DMS 273 (cell line): ENCODE measurements around the gene GEMIN7.
A peak's percentile ranks its signal among the peaks of the same experiment; 100 is the strongest.

ENCODE experiments used
- DNase-seq: peaks from one replicate; lab custom pipeline; 2025; ENCODE audit not compliant: unreplicated experiment; lab: John Stamatoyannopoulos, UW

The GEMIN7 gene

DNA sequence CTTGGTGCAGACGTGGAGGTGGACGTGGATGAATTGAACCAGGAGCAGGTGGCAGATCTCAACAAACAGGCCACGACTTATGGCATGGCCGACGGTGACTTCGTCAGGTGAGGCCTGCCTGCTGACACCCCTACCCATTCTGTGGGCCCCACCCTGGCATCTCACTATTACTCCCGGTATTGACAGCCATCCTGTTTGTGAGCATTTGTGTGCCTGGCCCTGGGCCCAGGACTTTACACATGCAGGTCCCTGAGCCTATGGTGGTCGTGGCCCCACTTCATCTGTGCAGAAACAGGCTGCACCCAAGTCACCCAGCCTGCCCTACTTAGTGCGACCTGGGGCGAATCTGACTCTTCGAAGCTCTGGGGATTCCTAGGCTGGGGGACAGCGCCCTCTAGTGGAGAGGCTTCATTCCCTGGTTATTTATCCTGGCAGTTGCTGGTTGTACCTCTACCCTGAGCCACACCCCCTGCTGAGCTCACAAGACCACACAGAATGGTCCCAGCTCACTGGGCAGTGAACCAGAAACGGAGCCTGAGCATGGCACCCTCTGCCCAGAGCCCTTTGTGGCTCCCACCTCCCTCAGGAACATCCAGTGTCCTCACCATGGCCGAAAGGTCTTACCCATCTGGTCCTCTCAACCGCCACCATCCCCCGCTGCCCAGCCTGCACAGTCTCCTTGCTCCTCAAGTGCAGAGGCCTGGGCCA is 19.6 kb upstream of the GEMIN7 start:
- peak; percentile 88 for DNase-seq

DNA sequence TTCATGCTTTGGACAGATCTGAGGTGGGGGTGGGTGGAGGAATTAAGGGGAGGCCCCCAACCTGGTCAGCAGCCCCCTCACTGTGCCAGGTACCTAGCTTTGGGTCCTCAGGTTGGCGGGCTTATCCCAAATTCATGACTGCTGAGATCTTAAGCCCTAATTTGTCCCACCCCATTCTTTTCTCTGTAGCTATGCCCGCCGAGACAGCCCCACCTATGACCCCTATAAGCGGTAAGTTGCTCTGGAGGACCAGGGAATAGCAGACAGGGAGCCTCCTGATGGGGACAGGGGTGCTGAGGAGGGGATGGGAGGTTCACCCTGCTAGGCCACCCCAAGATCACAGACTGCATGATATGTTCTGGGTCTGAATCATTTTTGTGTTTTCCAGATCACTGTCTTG is 17.1 kb upstream of the GEMIN7 start:
- DNase-seq, result no peak

DNA sequence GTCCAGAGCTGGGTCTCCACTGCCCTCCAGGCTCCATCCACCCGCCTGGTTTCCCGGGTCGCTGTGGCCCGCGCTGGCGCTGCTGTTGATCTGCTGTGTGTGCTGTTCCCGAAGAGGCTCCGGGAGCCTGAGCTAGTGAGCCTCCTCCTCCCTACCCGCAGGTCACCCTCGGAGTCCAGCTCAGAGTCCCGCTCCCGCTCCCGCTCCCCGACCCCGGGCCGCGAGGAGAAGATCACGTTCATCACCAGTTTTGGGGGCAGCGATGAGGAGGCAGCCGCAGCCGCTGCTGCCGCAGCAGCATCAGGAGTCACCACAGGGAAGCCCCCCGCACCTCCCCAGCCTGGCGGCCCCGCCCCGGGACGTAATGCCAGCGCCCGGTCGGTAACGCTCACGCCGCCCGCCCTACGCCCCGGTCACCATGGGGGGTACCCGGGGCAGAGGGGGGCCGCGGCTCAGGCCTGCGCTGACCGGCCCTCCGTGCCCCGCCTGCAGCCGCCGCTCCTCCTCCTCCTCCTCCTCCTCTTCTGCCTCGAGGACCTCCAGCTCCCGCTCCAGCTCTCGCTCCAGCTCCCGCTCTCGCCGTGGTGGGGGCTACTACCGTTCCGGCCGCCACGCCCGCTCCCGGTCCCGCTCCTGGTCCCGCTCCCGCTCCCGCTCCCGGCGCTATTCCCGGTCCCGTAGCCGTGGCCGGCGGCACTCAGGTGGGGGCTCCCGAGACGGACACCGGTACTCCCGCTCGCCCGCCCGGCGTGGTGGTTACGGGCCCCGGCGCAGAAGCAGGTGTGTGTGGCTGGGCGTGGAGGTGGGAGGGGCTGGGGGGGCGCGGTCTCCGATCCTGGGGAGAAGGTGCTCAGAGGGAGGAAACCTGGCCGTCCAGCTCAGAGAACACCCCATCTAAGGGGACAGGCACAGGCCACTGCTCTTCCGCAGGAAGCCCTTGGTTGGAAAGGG is 14.9 kb upstream of the GEMIN7 start:
- DNase-seq, result no peak

DNA sequence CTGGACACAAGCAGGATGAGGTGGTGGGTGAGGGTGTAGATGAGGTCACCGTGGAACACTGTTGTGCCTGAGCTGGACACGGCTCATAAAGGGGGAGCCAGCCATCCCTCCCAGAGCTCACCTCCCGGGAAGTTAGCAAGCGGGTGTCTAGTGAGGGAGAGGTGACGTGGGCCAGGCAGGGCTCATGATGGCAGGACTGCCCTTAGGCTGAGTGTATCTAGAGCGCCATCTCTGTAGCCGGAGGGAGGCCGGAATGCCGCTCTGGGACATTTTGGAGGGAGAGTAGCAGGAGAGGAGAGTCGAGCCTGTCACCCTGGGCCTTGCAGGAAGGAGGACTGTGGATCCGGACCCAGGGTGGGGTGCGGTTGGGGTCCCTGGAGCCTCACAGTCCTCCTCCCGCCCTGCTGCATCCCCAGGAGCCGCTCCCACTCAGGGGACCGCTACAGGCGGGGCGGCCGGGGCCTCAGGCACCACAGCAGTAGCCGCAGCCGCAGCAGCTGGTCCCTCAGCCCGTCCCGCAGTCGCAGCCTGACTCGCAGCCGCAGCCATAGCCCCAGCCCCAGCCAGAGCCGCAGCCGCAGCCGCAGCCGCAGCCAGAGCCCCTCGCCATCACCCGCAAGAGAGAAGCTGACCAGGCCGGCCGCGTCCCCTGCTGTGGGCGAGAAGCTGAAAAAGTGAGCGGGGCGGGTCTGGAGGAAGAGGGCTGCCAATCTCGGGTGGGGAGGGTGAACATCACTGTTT is 12.0 kb upstream of the GEMIN7 start:
- DNase-seq, result no peak

DNA sequence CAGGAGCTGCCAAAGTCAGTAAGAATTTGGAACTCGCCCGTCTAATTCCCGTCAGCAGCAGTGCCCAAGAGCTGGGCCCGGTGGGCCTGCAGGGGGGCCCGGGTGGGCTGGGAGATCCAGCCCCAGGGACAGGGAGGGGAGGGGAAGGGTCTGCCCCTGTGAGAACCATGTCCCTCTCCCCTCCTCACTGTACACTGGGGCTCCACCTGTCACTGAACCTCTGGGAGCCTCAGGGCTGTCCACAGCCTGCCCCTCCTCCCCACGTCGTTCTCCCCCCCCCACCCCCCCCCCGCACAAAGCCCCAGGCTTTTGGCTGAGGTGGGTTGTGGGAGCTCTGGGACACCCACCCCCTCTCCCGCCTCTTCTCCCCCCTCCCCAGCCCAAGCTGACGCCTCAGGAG is 11.0 kb upstream of the GEMIN7 start:
- DNase-seq, result no peak

DNA sequence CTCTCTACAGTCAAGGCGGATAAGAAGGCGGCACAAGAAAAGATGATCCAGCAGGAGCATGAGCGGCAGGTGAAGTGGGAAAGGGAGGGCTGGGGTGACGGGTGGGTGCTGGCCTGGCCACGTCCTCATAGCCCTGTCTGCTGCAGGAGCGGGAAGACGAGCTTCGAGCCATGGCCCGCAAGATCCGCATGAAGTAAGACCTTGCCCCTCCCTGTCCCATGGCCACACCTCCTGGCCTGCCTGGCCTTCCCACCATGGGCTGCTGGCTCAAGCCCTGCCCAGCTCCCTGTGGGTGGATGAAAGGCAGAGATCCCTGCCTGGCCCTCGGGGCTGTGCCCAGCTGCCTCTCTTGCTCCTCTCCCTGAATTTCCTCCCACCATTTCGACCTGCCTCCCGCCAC is 10.0 kb upstream of the GEMIN7 start:
- peak; percentile 57 for DNase-seq

DNA sequence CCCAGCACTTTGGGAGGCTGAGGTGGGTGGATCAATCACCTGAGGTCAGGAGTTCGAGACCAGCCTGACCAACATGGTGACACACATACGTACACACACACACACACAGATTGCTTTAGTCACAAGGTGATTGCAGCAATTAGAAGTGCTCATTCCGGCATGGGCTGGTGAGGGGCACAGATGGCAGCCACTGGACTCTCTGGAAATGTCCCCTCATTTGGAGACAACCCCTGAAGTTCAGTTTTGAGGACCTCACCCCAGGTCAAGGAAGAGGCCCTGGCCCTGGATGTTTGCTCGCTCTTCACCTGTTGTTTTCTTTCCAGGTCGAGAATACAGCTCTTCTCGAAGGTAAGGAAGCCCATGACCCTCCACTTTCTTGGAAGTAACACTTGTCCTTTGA is 8.8 kb upstream of the GEMIN7 start:
- DNase-seq, result no peak

DNA sequence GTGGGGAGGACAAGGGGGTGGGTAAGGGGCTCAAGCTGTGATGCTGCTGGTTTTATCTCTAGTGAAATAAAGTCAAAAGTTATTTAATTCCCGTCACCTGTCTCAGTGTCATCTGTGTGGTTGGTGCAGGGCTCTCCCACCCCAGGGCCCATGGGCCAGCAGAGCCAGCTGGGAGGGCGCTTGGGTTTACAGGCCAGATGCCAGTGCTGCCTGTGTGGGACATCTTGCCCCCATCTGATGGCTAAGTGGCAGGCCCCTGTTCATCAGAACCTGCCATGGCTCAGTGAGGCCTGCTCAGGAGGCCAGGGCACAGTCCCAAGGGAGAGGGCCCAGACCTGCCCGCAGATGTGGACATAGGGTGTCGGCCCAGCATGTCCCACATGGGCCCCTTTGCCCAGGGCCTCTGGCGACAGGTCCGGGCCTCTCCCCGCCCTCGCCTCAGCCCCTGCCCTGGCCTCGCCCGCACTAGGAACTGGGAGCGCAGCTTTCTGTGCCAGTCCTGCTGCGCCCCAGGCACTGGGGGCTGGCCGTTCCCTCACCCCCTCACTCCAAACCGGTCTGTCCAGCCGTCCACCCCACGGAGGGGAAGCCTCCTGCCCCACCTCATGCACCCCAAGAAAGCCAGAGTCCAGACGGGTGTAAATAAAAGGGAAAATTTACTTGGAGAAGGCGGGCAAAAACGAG is 8.1 kb upstream of the GEMIN7 start:
- DNase-seq, result peak; percentile 33

DNA sequence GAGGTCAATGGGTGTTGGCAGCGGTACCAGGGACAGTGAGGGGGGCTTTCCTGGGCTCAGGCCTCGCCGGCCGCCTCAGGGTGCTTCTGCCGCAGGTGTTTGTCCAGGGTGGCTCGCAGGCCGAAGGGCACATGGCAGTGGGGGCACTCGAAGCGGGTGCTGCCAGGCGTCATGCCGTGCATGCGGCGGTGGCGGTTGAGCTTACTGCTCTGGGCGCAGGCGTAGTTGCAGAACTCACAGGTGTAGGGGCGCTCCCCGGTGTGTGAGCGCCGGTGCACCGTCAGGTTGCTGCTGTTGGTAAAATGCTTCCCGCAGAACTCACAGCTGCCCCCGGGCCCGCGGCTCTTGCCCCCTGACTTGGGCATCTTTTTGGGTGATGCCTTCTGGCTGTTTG is 7.5 kb upstream of the GEMIN7 start:
- DNase-seq, result no peak

DNA sequence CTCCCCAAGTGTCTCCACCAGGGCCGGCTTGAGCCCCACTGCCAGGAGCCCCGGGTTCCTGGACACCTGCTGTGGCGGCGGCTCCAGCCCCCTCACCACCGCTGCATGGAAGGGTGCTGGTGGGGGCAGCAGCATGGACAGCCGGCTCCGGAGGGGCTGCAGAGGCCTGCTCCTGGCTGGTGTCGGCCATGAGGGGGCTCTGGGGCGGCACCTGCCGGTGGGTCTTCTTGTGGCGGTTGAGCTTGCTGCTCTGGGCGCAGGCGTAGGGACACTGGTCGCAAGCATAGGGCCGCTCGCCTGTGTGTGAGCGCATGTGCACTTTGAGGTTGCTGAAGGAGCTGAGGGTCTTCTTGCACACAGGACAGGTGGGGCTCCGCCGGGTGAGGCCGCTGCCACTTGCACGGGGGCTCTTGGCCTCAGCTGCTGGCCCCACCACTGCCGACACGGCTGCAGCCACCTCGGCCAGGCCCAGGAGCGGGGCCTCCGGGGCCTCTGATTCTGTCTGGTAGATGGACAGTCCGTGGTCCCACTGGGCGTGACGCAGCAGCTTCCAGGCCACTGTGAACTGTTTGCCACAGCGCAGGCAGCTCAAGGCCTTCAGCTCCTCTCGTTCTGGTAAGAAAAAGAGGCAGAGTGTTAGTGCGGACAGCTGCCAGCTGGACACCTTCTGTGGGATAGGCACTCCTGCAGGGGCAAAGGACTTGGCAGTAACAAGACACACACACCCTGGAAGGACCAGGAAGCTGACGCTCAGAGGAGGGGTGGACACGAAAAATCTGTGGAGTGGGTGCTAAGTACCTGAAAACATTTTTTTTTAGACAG is 6.9 kb upstream of the GEMIN7 start:
- DNase-seq, result no peak

DNA sequence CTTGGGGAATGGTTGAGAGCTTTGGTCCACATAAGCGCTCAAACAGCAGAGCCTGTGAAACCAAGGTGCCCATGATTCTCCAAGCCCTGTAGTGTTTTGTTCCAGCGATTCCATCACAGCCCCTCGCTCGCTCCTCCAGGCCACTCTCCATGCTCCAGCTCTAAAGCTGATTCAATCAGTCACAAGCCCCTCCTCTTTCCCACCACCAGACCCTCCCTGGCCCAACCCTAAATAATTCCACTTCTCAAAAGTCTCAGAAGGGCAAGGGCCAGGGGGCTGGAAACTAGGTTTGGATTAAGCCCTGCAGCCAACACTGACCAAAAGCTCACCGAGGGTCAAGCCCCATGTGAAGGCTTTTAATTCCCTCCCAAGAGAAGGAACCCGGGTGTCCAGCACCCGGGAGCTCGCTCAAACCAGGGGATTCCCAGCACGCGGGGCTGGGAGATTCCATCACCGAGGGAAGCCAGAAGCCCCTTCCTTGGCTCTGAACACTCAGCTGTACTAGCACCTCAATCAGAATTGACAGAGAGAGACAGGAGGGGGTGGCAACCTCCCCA is 4.2 kb upstream of the GEMIN7 start:
- DNase-seq, result no peak

DNA sequence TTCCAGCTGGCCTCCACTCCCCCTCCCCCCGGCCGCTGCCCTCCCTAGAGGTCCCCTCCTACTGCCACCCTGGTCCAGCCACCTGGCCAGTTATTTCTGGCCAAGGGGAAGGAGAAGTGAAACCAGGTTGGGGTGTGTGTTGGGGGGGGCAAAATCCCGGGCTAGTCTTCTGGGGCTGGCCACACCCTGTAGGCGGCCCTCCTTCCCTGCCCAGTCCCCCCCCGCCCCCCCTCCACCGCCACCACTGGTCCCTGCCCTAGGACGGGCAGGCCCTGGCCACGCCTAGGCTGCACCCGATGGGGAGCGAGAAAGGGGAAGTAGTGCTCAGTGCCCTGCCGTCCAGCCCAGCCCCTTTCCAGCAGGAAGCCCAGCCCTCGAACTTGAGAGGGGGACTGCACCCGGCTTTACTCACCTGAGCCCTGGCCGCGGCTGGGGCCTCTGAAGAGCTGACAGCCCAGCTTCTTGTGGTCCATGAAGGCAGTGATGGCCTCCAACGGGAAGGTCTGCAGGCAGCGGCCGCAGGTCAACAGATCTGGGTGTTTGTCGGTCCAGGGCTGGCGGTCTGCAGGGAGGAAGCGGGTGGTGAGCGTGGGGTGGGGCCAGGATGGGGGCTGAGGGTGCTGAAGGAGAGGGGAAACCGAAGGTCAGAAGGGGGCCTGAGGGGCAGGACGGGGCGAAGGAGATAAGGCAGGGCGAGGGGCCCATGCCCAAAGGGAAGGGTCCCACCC is 3.6 kb upstream of the GEMIN7 start:
- peak; percentile 94 for DNase-seq

DNA sequence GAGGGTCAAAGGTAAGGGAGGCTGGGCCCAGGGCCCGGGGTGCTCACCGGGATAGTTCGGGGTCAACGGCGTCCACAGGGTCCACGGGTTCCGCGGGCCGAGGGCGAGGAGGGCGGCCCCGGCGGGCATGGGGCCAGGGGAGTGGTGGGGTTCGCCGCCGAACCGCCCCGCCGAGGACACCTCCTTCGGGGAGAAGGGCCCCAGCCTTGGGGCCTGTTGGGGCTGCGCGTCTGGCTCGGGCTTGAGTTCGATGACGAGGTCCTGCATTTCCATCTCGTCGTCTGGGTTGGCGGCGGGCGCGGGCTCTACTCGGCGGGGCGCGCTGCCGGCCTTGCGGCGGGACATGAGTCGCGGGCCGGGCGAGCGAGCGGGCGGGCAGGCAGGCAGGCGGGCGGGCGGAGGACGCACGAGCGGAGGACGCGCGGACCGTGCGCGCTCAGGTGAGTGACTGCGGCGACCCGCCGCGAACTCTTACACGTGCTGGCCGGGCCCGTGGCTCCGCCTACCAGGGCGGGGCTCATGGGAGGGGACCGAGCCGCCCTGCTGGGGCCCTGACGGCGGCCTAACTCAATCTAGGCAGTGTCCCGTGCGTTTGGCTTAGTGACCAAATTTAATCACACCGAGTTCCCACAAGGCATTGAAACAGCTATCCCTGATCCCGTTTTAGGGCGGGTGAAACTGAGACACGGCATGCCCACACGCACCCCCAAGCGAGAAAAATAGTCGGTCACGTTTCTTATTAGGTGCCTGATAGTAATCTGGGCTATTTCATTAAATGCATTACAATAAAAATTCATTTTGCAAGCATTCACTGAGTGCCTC is 2.8 kb upstream of the GEMIN7 start, which contains the start of gene ZNF296:
TSS of gene ZNF296 (minus strand) at position 450 of the 822 bp plus-strand sequence. CDS start at position 345, 105 bp downstream.
- DNase-seq, result peak; percentile 94

DNA sequence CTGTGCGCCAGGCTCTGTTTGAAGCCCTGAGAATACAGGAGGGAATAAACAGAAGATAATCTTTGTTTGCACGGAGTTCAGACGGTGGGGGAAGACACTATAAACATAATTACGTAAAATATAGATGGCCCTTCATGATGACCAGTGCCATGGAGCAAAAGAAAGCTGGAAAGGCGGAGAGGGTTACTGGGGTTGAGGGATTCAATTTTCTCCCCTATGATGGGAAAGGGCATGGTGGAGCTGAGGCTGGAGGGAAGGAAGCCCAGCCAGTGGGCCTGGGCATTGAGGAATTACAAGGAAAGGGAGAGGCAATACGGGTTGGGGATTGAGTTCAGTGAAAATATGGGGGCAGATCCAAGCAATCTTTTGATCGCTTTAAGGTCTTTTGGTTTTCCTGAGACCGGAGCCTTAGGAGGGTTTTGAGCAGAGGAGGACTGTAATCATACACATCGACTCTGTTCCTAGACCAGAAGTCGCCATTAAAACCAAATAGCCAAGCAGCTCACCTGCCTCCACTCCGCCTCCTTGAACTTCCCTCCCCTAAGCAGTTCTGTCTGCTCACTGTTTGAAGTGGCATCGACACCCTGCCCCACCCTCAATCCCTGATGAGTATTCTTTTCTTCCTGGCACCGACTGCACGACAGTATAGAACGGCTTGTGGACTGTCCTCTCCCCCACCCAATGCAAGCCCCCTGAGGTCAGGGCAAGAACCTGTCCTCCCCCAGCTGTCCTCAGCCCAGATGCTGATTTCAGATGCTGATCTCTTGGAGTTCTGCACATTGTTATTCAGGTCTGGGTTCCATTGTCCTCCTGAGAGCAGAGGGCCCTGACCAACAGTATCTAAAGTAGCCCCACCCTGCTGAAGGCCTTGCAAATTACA is 2.0 kb upstream of the GEMIN7 start:
- peak; percentile 63 for DNase-seq

DNA sequence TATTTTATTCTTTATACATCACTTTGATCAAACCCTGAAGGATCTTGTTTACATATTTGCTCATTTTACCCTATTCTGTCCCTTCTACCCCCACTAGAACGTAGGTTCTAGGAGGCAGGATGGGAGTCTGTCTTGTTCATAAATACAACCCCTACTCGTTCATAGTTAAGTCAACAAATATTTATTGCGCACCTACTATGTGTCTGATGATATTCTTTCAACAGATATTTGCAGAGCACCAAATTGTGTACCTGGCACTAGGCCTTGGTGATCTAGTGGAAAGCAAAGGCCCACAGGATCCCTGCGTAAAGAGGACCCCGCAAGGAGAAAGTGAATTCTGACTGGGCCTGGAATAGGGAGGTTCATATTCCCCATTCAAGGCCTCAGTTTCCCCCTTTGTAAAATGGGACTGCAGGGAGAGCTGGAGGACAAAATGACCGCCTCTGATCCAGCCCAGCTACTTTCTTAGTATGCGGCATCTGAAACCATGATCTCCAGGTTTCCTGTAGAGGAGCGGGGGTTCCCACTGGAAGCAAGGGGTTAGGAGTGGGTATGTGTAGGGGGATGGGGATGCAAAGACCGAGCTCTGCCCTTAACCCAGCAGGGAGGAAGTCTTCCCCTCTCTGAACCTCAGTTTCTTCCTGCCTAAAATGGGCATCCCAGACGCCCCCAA is 534 bp upstream of the GEMIN7 start:
- no peak for DNase-seq

DNA sequence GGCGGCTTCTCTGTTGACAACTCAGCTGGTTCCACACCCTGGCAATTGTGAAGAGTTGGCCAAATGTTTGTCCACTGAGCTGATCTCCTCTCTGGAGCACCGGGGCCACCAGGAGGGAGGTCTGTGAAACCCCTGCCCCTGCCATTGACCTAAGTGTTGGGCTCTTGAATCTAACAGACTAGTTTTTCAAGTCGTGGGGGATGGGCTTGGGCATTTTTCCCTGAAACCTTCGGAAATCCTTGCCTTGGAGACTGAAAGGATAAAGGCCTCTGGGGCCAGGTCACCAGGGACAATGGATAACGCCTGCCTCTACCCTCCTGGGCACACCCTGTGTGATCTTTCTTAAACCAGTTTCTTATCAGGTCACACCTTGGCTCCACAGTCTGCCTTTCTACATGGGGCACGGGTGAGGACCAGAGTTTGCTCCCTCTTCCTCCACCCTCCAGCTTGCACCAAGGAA is 881 bp downstream of the GEMIN7 start:
- no peak for DNase-seq

DNA sequence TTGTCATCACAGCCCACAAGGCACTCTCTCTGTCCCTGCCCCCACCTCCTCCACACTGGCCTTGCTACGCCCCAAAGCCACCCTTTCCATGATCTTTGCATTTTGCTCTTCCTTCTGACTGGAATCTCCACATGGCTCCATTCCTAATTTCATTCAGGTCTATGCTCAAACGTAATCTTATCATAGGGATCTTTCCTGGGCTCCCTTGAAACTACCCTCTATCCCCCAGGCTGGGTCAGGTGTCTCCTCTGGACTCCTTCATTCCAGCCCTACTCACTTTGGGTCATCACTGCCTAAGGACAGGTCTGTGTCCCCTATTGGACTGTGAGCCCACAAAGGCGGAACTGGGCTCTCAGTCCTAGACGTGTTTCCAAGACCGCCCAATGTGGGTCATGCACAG is 3.1 kb downstream of the GEMIN7 start:
- DNase-seq, result no peak
